Right lobe of liver (tissue), 6 donors: Measurements from ENCODE around the gene NCR3LG1. TPM values are rescaled to one million over a fixed set of nuclear protein-coding genes. Genes with fewer than 3 reads are reported as not detected.

ENCODE experiments used
- ATAC-seq, 4 donors: fragments of 200-7000 bp; cut with Tn5 transposase; one replicate each; pipeline ENCODE4 v1.9.1; 2020; ENCODE audit warnings: mild to moderate bottlenecking in 4 of 4, moderate library complexity in 4 of 4
- DNase-seq, 3 donors: peaks; one replicate each; pipeline ENCODE4 v3.0.0-alpha.2; 2020
- H3K27ac ChIP-seq, 3 donors: fragments of 200-600 bp; one replicate each; pipeline ENCODE4 v1.8.0; 2022
- H3K27me3 ChIP-seq, 2 donors: fragments of 200-600 bp; one replicate each; pipeline ENCODE4 v1.8.0; 2022
- H3K36me3 ChIP-seq, 4 donors: fragments of 200-600 bp; sonication (generic) in 1 of 4; one replicate each; pipeline versions ENCODE4 v1.5.1 to v1.8.0; 2017 to 2022; ENCODE audit warnings: control low read depth in 1 of 4
- H3K4me1 ChIP-seq, 4 donors: fragments of 200-600 bp; sonication (generic) in 1 of 4; one replicate each; pipeline versions ENCODE4 v1.5.1 to v1.8.0; 2017 to 2022; ENCODE audit warnings: control low read depth in 1 of 4
- H3K4me3 ChIP-seq, 3 donors: fragments of 200-600 bp; one replicate each; pipeline ENCODE4 v1.8.0; 2022
- H3K9me3 ChIP-seq, 4 donors: fragments of 200-600 bp; sonication (generic) in 1 of 4; one replicate each; pipeline versions ENCODE4 v1.5.1 to v1.8.0; 2017 to 2022; ENCODE audit warnings: control low read depth in 1 of 4
- POLR2A ChIP-seq: fragments of 450-650 bp; IDR thresholded peaks from one replicate; pipeline ENCODE4 v1.6.1; 2017; ENCODE audit warnings: antibody characterized with exemption, mild to moderate bottlenecking
- WGBS: methylation state at CpG from one replicate; pipeline ENCODE4 v1.1.6; 2018; ENCODE audit warnings: low coverage, low lambda C conversion rate; ENCODE audit not compliant: insufficient coverage; ENCODE audit errors: missing lambda C conversion rate; 5-methylcytosine and 5-hydroxymethylcytosine counted together
- intact Hi-C, 2 donors: fragments of 100-400 bp; cut with DNase I; formaldehyde crosslinking; loops; one replicate each; pipeline versions ENCODE4 v1.11.2 to v1.14.1; 2022
- total RNA-seq, 6 experiments: library from RNA; depleted of rRNA in 2 of 6; stranded (reverse); fragments of >200 nt in 2 of 6; fragmentation: NEBNext Ultra II Directional in 3 of 6; extraction: Animal tissue kit (Norgen Biotek cat#: 25700) in 3 of 6; gene quantifications; one replicate each; pipeline versions ENCODE4 v1.1.0 to v1.2.4, GENCODE V29; 2016 to 2023
- TF ChIP-seq, protein P1 (sequence below), 4 donors: fragments of 200-600 bp in 3 of 4; fragments of 450-650 bp in 1 of 4; IDR thresholded peaks; one replicate each; pipeline versions ENCODE4 v1.5.1 to v1.8.0; 2016 to 2022; ENCODE audit warnings: antibody characterized with exemption in 4 of 4, mild to moderate bottlenecking in 2 of 4
- donor health status: DM: no; HTN: yes; CAD: no.
- donor health status: DM: no; HTN: no; CAD: no.
- donor health status: DM: no; HTN: no; CAD: no.
- donor health status: DM: no; HTN: yes; CAD: no.
- donor health status: DM: no; HTN: yes; CAD: no.

The NCR3LG1 gene
- total RNA-seq, 6 experiments from 2014 or later = 0.15 to 3.2 (median 1.0) TPM

DNA sequence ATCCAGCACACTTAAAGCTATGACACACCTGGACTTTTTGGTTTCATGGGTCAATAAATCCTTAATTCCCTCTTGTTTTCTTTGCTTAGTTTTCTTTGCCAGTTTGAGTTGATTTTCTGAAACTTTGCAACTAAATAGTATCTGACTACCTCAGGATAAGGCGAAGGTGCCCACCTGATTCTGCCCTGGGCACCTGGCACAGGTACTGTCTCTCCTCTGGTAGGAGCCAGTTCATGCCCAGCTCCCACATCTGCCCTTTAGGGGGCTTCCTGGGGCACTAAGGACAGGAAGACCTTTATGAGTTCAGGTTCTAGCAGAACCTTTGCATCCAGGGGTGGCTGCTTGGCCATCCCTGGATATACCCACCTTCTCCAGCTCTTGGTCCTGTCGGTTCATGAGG, 56.4 kb downstream of the NCR3LG1 start:
- DNase-seq = no peak
- intact Hi-C loops = no loop called here

DNA sequence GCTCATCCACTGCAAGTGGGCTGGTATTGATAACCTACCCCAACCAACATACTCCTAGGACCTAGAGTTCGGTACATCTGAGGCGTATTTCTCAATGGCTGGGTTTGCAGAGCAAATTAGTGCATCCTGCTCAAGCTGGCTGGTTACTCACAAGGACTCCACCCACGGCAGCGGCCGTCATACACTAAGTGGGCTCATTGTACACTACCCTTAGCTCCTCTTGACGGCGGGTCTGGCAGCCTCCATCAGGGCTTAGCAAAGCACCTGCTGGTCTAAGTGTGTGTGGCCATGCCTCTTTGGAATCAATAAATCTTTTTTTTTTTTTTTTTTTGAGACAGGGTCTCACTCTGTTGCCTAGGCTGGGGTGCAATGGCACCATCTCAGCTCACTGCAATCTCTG, 57.0 kb downstream of the NCR3LG1 start:
- Histone ChIP-seq H3K4me1 (peaks cover 0 to 32% (median 7%) of the 10 kb centered on the region in 4 donors), H3K4me3 (no peak overlapping the region), H3K27ac (no peak overlapping the region), H3K27me3 (no peaks in the 10 kb centered on the region), H3K9me3 (no peaks in the 10 kb centered on the region), H3K36me3 (no peaks in the 10 kb centered on the region)
- 100% methylated on average over 2 of the region's 7 CpGs for whole genome bisulfite sequencing
- no peak for ATAC-seq
- intact Hi-C loops = no loop called here
- no peak for TF ChIP-seq POLR2A
- TF ChIP-seq, protein P1, sequence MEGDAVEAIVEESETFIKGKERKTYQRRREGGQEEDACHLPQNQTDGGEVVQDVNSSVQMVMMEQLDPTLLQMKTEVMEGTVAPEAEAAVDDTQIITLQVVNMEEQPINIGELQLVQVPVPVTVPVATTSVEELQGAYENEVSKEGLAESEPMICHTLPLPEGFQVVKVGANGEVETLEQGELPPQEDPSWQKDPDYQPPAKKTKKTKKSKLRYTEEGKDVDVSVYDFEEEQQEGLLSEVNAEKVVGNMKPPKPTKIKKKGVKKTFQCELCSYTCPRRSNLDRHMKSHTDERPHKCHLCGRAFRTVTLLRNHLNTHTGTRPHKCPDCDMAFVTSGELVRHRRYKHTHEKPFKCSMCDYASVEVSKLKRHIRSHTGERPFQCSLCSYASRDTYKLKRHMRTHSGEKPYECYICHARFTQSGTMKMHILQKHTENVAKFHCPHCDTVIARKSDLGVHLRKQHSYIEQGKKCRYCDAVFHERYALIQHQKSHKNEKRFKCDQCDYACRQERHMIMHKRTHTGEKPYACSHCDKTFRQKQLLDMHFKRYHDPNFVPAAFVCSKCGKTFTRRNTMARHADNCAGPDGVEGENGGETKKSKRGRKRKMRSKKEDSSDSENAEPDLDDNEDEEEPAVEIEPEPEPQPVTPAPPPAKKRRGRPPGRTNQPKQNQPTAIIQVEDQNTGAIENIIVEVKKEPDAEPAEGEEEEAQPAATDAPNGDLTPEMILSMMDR (IDR thresholded peaks at IDR 0.05) = no peak
- peak in 2 of 3 donors; percentile 5 to 26 for DNase-seq

More for the DNA sequence above, 56.4 kb downstream of the NCR3LG1 start:
- Histone ChIP-seq H3K4me3 (no peak overlapping the region), H3K9me3 (no peaks in the 10 kb centered on the region), H3K36me3 (no peaks in the 10 kb centered on the region), H3K27ac (no peak overlapping the region), H3K27me3 (no peaks in the 10 kb centered on the region), H3K4me1 (peaks cover 0 to 26% (median 7%) of the 10 kb centered on the region in 4 donors)
- ATAC-seq = no peak
- no peak for TF ChIP-seq POLR2A
- TF ChIP-seq, protein P1 (IDR thresholded peaks at IDR 0.05) = no peak
- no CpG with 5 or more reads among the region's 2 CpGs for WGBS

DNA sequence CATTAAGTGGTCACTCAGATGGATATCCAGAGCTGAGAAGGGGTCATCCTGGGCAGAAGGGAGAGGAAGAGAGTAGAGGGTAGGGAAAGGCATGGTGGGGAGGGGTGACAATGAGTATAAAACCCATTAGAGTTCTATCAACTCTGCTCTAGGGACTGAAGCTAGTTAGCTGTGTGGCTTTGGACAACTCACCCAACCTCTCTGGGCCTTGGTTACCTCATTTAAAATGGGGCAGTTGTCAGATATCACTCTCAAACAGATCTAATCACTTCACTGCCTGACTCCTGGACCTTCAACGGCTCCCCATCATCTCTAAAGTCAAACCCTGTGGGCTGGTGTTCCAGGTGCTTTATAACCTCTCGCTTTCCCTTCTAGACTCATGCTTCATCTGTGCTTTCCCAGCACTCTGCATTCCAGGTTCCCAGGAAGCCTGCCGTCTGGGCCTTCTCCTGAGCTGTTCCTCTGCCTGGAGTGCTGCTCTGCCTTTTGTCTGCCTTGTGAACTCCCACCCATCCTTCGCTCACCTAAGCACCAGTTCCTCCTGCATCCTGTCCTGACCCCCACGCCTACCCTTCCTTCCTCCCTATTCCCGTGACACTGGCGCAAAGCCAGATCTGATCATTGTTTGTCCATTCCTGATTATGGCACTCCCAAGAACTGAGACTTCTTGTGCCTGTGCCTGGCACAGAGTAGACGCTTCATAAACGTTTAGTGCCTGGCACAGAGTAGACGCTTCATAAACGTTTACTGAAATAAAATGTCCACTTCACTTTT, 59.2 kb downstream of the NCR3LG1 start:
- H3K27me3 ChIP-seq = no peaks in the 10 kb centered on the region
- no peaks in the 10 kb centered on the region for H3K36me3 ChIP-seq
- no peak overlapping the region for H3K27ac ChIP-seq
- WGBS = 46% methylated on average over 11 of the region's 11 CpGs
- H3K4me1 ChIP-seq = peaks cover 0 to 31% (median 4%) of the 10 kb centered on the region in 4 donors
- H3K9me3 ChIP-seq = no peaks in the 10 kb centered on the region
- H3K4me3 ChIP-seq = no peak overlapping the region
- ATAC-seq = peak in 1 of 4 donors; percentile 27
- TF ChIP-seq POLR2A = no peak
- TF ChIP-seq, protein P1 (IDR thresholded peaks at IDR 0.05) = no peak
- DNase-seq = peak in 1 of 3 donors; percentile 40
- intact Hi-C loops = no loop called here

DNA sequence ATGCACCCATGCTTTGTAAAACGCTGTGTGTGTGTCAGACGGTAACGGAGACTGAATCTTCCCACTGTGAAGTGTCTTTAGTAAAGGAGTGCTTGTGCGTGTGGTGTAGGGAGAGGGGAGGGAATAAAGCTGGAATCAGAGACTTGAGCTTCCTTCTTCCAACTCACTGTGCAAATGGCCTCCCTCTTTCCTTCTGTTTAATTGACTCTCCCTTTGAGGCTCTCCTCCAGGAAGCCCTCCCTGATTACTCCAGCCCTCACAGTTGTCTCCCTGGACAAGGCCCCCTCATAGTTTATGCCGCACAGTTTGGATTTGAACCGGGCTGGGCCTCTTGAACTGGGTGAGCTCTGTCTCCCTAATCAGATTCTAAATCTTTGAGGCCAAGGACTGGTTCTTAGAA, 59.8 kb downstream of the NCR3LG1 start:
- H3K4me1 ChIP-seq = peaks cover 0 to 25% (median 1%) of the 10 kb centered on the region in 4 donors
- 77% methylated on average over 6 of the region's 6 CpGs for WGBS
- H3K9me3 ChIP-seq = no peaks in the 10 kb centered on the region
- intact Hi-C loops = no loop called here
- no peak for DNase-seq
- ATAC-seq = no peak
- no peaks in the 10 kb centered on the region for H3K36me3 ChIP-seq
- no peak overlapping the region for H3K27ac ChIP-seq
- TF ChIP-seq, protein P1 (IDR thresholded peaks at IDR 0.05) = no peak
- no peak for TF ChIP-seq POLR2A
- no peaks in the 10 kb centered on the region for H3K27me3 ChIP-seq
- no peak overlapping the region for H3K4me3 ChIP-seq
